H1 (cell line): Measurements from ENCODE around the gene NRDE2. TPM values are rescaled to one million over a fixed set of nuclear protein-coding genes. Genes with fewer than 3 reads are reported as not detected.

Experiments used
- CTCF ChIA-PET: fragments of 300-600 bp; sonication (Branson Sonifier 250); formaldehyde crosslinking; loops from one replicate; lab custom pipeline; 2021; ENCODE audit not compliant: partially characterized antibody; lab: Charles Lee
- POLR2A ChIA-PET: fragments of 300-600 bp; sonication (Branson Sonifier 250); formaldehyde crosslinking; loops from one replicate; lab custom pipeline; 2021; ENCODE audit warnings: inconsistent platforms; ENCODE audit not compliant: partially characterized antibody; lab: Charles Lee
- DNase-seq, 2 experiments: peaks; one replicate each; pipeline versions ENCODE4 v3.0.0 to v3.0.0-alpha.2; 2010 to 2022; ENCODE audit warnings: low spot score in 2 of 2, low read depth in 1 of 2, mixed read lengths in 1 of 2
- FAIRE-seq: peaks from 2 replicates; lab custom pipeline; 2011; peaks lifted over from hg19 to GRCh38; lab: Jason Lieb, UNC
- H2AFZ ChIP-seq: 2 replicates; pipeline ENCODE4 v1.8.1; 2012; ENCODE audit warnings: low read length, inconsistent platforms
- H2AK5ac ChIP-seq: 2 replicates; pipeline ENCODE4 v1.6.1; 2013; ENCODE audit warnings: low read depth, low read length
- H2BK120ac ChIP-seq: replicated peaks from 2 replicates; pipeline ENCODE3; 2013; ENCODE audit warnings: low read depth, low read length, inconsistent platforms
- H2BK12ac ChIP-seq: 2 replicates; pipeline ENCODE4 v1.6.1; 2013; ENCODE audit warnings: low read depth, low read length
- H2BK15ac ChIP-seq: 2 replicates; pipeline ENCODE4 v1.6.1; 2013; ENCODE audit warnings: low read length
- H2BK20ac ChIP-seq: 2 replicates; pipeline ENCODE4 v1.6.1; 2013; ENCODE audit warnings: low read length
- H2BK5ac ChIP-seq: 2 replicates; pipeline ENCODE4 v1.6.1; 2013; ENCODE audit warnings: low read depth, low read length
- H3K14ac ChIP-seq: 2 replicates; pipeline ENCODE4 v1.6.1; 2013; ENCODE audit warnings: inconsistent platforms; ENCODE audit not compliant: insufficient read length
- H3K18ac ChIP-seq: 2 replicates; pipeline ENCODE4 v1.6.1; 2013; ENCODE audit warnings: low read length; ENCODE audit errors: extremely low read depth
- H3K23ac ChIP-seq: 2 replicates; pipeline ENCODE4 v1.6.1; 2013; ENCODE audit warnings: inconsistent platforms; ENCODE audit not compliant: insufficient read length
- H3K23me2 ChIP-seq: 2 replicates; pipeline ENCODE4 v1.6.1; 2013; ENCODE audit warnings: low read depth, low read length
- H3K27ac ChIP-seq: 2 replicates; pipeline ENCODE4 v1.6.1; 2011; ENCODE audit warnings: low read depth, low read length, inconsistent platforms
- H3K27me3 ChIP-seq, 4 experiments: replicated peaks in 1 of 4; 1 replicate in 1 of 4; 2 replicates in 3 of 4; pipeline versions ENCODE4 v1.6.1 to v1.8.1; 2011 to 2013; ENCODE audit warnings: low read length in 3 of 4, mild to moderate bottlenecking in 3 of 4, inconsistent platforms in 2 of 4, mixed read lengths in 2 of 4, moderate library complexity in 1 of 4; ENCODE audit not compliant: control insufficient read depth in 3 of 4, insufficient read depth in 3 of 4; ENCODE audit errors: extremely low read depth in 1 of 4
- H3K36me3 ChIP-seq, 4 experiments: 2 replicates each; pipeline versions ENCODE4 v1.6.1 to v1.8.1; 2011 to 2013; ENCODE audit warnings: mild to moderate bottlenecking in 4 of 4, low read length in 3 of 4, moderate library complexity in 2 of 4, control low read depth in 1 of 4, inconsistent platforms in 1 of 4; ENCODE audit not compliant: insufficient read depth in 4 of 4, control insufficient read depth in 2 of 4
- H3K4ac ChIP-seq: replicated peaks from 2 replicates; pipeline ENCODE3; 2013; ENCODE audit warnings: low read length, low read depth, mixed read lengths, inconsistent platforms; ENCODE audit not compliant: insufficient read length
- H3K4me1 ChIP-seq, 4 experiments: replicated peaks in 1 of 4; 1 replicate in 1 of 4; 2 replicates in 3 of 4; pipeline versions ENCODE4 v1.6.1 to v1.8.1; 2011 to 2013; ENCODE audit warnings: low read length in 3 of 4, inconsistent platforms in 2 of 4, mixed read lengths in 1 of 4; ENCODE audit not compliant: insufficient read depth in 4 of 4, control insufficient read depth in 3 of 4
- H3K4me2 ChIP-seq, 2 experiments: 2 replicates each; pipeline versions ENCODE4 v1.6.1 to v1.8.1; 2011 to 2013; ENCODE audit warnings: low read depth in 2 of 2, low read length in 2 of 2, control low read depth in 1 of 2, inconsistent platforms in 1 of 2, mild to moderate bottlenecking in 1 of 2; ENCODE audit not compliant: insufficient read depth in 1 of 2
- H3K4me3 ChIP-seq, 4 experiments: fragments of 200-600, 300-600 bp in 1 of 4; sonication (generic), shearing (Covaris generic), sonication (Bioruptor Twin) in 1 of 4; 2 replicates each; pipeline versions ENCODE4 v1.5.1 to v1.8.1; 2011 to 2016; ENCODE audit warnings: low read length in 4 of 4, low read depth in 3 of 4, control low read depth in 2 of 4, inconsistent platforms in 2 of 4, mild to moderate bottlenecking in 2 of 4, mixed read lengths in 1 of 4, moderate library complexity in 1 of 4; ENCODE audit not compliant: insufficient read depth in 2 of 4; ENCODE audit errors: extremely low read depth in 1 of 4
- H3K56ac ChIP-seq: replicated peaks from 2 replicates; pipeline ENCODE3; 2013; ENCODE audit warnings: low read depth, mild to moderate bottlenecking, mixed read lengths, low read length, inconsistent platforms; ENCODE audit not compliant: insufficient read length
- H3K79me1 ChIP-seq: 2 replicates; pipeline ENCODE4 v1.6.1; 2013; ENCODE audit warnings: low read depth, low read length, control low read depth
- H3K79me2 ChIP-seq, 2 experiments: 2 replicates each; pipeline versions ENCODE4 v1.6.1 to v1.8.1; 2012 to 2013; ENCODE audit warnings: low read length in 2 of 2, mild to moderate bottlenecking in 2 of 2, inconsistent platforms in 1 of 2; ENCODE audit not compliant: insufficient read depth in 2 of 2, control insufficient read depth in 1 of 2
- H3K9ac ChIP-seq, 4 experiments: replicated peaks in 1 of 4; 1 replicate in 1 of 4; 2 replicates in 3 of 4; pipeline versions ENCODE4 v1.6.1 to v1.8.1; 2011 to 2013; ENCODE audit warnings: low read depth in 3 of 4, low read length in 3 of 4, control low read depth in 2 of 4, mild to moderate bottlenecking in 2 of 4, moderate library complexity in 2 of 4, inconsistent platforms in 1 of 4; ENCODE audit errors: extremely low read depth in 1 of 4
- H3K9me3 ChIP-seq, 2 experiments: 2 replicates each; pipeline versions ENCODE4 v1.6.1 to v1.8.1; 2012 to 2013; ENCODE audit warnings: mild to moderate bottlenecking in 2 of 2, moderate library complexity in 2 of 2, control low read depth in 1 of 2, inconsistent platforms in 1 of 2, low read depth in 1 of 2, low read length in 1 of 2, mixed read lengths in 1 of 2; ENCODE audit not compliant: insufficient read depth in 2 of 2
- H4K20me1 ChIP-seq, 2 experiments: replicated peaks in 1 of 2; 2 replicates each; pipeline versions ENCODE3 to v1.8.1; 2011 to 2013; ENCODE audit warnings: inconsistent platforms in 2 of 2, low read length in 2 of 2, mild to moderate bottlenecking in 1 of 2; ENCODE audit not compliant: insufficient read depth in 2 of 2, control insufficient read depth in 1 of 2
- H4K5ac ChIP-seq: 2 replicates; pipeline ENCODE4 v1.6.1; 2013; ENCODE audit warnings: low read length, low read depth, mixed read lengths, inconsistent platforms; ENCODE audit not compliant: insufficient read length
- H4K8ac ChIP-seq: 2 replicates; pipeline ENCODE4 v1.8.0; 2013; ENCODE audit warnings: mild to moderate bottlenecking, moderate library complexity, low read length, inconsistent platforms; ENCODE audit not compliant: insufficient read depth; ENCODE audit errors: extremely low read depth
- H4K91ac ChIP-seq: replicated peaks from 2 replicates; pipeline ENCODE3; 2013; ENCODE audit warnings: low read length, mixed read lengths, inconsistent platforms; ENCODE audit not compliant: insufficient read length
- RAD21 ChIP-seq, 2 experiments: IDR thresholded peaks in 1 of 2; conservative IDR thresholded peaks in 1 of 2; 2 replicates each; pipeline ENCODE4 v1.6.1; 2011; ENCODE audit warnings: low read depth in 2 of 2, low read length in 2 of 2, improper control_type of control experiment in 1 of 2, inconsistent platforms in 1 of 2, mild to moderate bottlenecking in 1 of 2, moderate library complexity in 1 of 2
- WGBS, 2 experiments: shearing (Covaris generic) in 1 of 2; methylation state at CpG; one replicate each; pipeline versions ENCODE4 v1.1.6 to v1.1.7; 2013 to 2015; ENCODE audit warnings: low lambda C conversion rate in 2 of 2, mixed read lengths in 2 of 2, inconsistent platforms in 1 of 2, low coverage in 1 of 2, missing lambda C conversion rate in 1 of 2; ENCODE audit not compliant: insufficient replicate concordance in 2 of 2, insufficient coverage in 1 of 2, insufficient read length in 1 of 2; ENCODE audit errors: extremely low coverage in 1 of 2, missing lambda C conversion rate in 1 of 2; 5-methylcytosine and 5-hydroxymethylcytosine counted together
- polyA plus RNA-seq, 7 experiments: library from polyadenylated mRNA; depleted of rRNA in 3 of 7; stranded (reverse) in 5 of 7; unstranded in 2 of 7; fragments of >200 nt in 5 of 7; fragments of 200-250 nt in 2 of 7; gene quantifications; 1 replicate in 5 of 7; 2 replicates in 1 of 7; 4 replicates in 1 of 7; pipeline versions ENCODE4 v1.2.1 to v1.2.3, GENCODE V29; 2011 to 2013; ENCODE audit warnings: missing spikeins in 2 of 7, mixed read lengths in 2 of 7
- total RNA-seq: library from RNA; stranded (reverse); fragmentation: NEBNext Ultra II Directional; extraction: Animal tissue kit (Norgen Biotek cat#: 25700); gene quantifications from 2 replicates; pipeline ENCODE4 v1.2.1, GENCODE V29; 2021
- TF ChIP-seq, protein P1 (sequence below): IDR thresholded peaks from 2 replicates; pipeline ENCODE4 v1.6.1; 2011; ENCODE audit warnings: low read length, improper control_type of control experiment
- TF ChIP-seq, protein P2 (sequence below), 3 experiments: IDR thresholded peaks; 1 replicate in 2 of 3; 2 replicates in 1 of 3; pipeline versions ENCODE4 v1.5.1 to v1.6.1; 2011; ENCODE audit warnings: low read length in 3 of 3, mild to moderate bottlenecking in 3 of 3, inconsistent platforms in 2 of 3, low read depth in 1 of 3, moderate library complexity in 1 of 3; ENCODE audit not compliant: insufficient read depth in 1 of 3; ENCODE audit errors: control extremely low read depth in 1 of 3

The NRDE2 gene
- total and polyA plus RNA-seq, 2 of the 8 experiments (the other 6 are each of a cell fraction or from before 2014, with no cell fraction given), result 4.9 to 12.1 TPM

DNA sequence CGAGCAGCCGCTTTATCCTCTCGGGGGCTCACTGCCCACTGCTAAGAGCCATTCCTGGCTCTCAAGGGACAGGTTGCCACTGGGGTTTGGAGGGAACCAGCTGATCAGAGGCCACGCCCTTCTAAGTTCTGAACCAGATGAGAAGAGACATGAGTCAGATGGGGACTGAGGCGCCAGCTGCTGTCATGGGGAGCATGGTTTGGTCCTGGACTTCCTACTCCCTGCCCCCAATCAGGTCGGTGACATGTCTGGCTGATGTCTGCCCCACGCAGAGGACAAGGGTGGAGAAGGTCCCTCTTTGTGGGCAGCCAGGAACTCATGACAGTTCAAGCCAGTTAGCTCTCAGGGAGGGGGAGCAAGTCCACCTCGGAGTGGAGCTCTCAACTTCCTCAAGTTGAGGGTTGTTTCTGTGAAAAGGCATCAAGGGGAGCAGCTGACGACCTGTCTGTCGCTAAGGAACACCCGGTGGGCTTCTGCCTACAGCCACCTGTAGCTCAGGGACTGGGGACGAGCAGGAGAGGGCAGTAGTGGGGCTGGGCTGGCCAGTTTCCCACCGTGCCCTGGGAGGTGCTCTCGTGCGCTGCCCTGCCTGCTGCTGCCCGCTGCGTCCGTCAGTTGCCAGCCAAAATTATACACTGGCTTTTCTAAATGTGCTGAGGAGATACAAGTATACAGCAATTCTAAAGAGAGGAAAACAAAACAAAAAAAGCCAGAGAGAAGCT lies 54.9 kb downstream of the NRDE2 start:
- Histone ChIP-seq H2AFZ (no peak overlapping the region), H4K5ac (no peak overlapping the region), H3K36me3 (peaks cover 5 to 16% (median 7%) of the 10 kb centered on the region in 4 experiments), H3K18ac (no peak overlapping the region), H2BK5ac (no peak overlapping the region), H4K20me1 (peaks cover 0 to 3% of the 10 kb centered on the region in 2 experiments), H3K56ac (no peak overlapping the region), H3K4me2 (no peak overlapping the region), H2BK120ac (no peak overlapping the region), H3K9ac (no peak overlapping the region), H3K79me2 (no peaks in the 10 kb centered on the region), H3K27ac (no peak overlapping the region), H2BK15ac (no peak overlapping the region), H4K8ac (no peak overlapping the region), H4K91ac (no peak overlapping the region), H2BK20ac (no peak overlapping the region), H3K4me1 (no peaks in the 10 kb centered on the region), H3K27me3 (no peaks in the 10 kb centered on the region), H3K9me3 (no peaks in the 10 kb centered on the region), H3K23ac (no peak overlapping the region), H3K23me2 (no peaks in the 10 kb centered on the region), H3K79me1 (no peaks in the 10 kb centered on the region), H3K4ac (no peak overlapping the region), H3K4me3 (no peak overlapping the region), H3K14ac (no peak overlapping the region), H2AK5ac (no peak overlapping the region), H2BK12ac (no peak overlapping the region)
- ChIA-PET POLR2A (interaction anchor here (1.2 to 1.7 kb wide), 2 partner anchors 10 to 107 kb away, joined by 3 to 5 read pairs; no protein-coding TSS in a partner anchor), CTCF (interaction anchor here (0.6 to 5.2 kb wide), 16 partner anchors 10 to 751 kb away, joined by 3 to 34 read pairs (median 4); no protein-coding TSS in a partner anchor)
- no peak for DNase-seq
- 88% methylated on average over 18 of the region's 18 CpGs; no CpG with 5 or more reads in 1 of the 2 experiments for WGBS, 2 experiments
- no peak for FAIRE-seq
- TF ChIP-seq, protein P1, sequence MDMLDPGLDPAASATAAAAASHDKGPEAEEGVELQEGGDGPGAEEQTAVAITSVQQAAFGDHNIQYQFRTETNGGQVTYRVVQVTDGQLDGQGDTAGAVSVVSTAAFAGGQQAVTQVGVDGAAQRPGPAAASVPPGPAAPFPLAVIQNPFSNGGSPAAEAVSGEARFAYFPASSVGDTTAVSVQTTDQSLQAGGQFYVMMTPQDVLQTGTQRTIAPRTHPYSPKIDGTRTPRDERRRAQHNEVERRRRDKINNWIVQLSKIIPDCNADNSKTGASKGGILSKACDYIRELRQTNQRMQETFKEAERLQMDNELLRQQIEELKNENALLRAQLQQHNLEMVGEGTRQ, result no peak
- TF ChIP-seq RAD21 (IDR thresholded peaks at IDR 0.05 in 1 of 2, conservative IDR thresholded peaks at IDR 0.05 in 1 of 2; ENCODE audit: low read depth in 2 of 2, low read length in 2 of 2), result peak; percentile 50 to 65
- TF ChIP-seq, protein P2, sequence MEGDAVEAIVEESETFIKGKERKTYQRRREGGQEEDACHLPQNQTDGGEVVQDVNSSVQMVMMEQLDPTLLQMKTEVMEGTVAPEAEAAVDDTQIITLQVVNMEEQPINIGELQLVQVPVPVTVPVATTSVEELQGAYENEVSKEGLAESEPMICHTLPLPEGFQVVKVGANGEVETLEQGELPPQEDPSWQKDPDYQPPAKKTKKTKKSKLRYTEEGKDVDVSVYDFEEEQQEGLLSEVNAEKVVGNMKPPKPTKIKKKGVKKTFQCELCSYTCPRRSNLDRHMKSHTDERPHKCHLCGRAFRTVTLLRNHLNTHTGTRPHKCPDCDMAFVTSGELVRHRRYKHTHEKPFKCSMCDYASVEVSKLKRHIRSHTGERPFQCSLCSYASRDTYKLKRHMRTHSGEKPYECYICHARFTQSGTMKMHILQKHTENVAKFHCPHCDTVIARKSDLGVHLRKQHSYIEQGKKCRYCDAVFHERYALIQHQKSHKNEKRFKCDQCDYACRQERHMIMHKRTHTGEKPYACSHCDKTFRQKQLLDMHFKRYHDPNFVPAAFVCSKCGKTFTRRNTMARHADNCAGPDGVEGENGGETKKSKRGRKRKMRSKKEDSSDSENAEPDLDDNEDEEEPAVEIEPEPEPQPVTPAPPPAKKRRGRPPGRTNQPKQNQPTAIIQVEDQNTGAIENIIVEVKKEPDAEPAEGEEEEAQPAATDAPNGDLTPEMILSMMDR (IDR thresholded peaks at IDR 0.05; ENCODE audit: control extremely low read depth in 1 of 3, insufficient read depth in 1 of 3, low read depth in 1 of 3, low read length in 3 of 3), result peak; percentile 50 to 76 (median 57)
